ENCODE results near the gene P2RX1.
"Not testable (repeated sequence)": the region's sequence is repeated elsewhere in the genome, so short reads cannot be mapped to it uniquely, and the experiment has no call there.

P2RX1 gene

GRCh38 chr17:3951003-3951402 lies 34.7 kb upstream of the P2RX1 start:
- Histone ChIP-seq H3K9ac (ENCODE audit: low read depth, low read length) (no peak overlapping the region), H3K36me3 (ENCODE audit: control insufficient read depth, insufficient read depth, low read length) (peaks cover 7% of the 10 kb centered on the region; the same call in 1 of the 2 replicates), H3K9me3 (ENCODE audit: control insufficient read depth, insufficient read depth, low read length) (no peaks in the 10 kb centered on the region), H3K27me3 (ENCODE audit: control insufficient read depth, insufficient read depth, low read length) (no peaks in the 10 kb centered on the region), H3K4me3 (ENCODE audit: low read depth, low read length) (no peak overlapping the region), H3K27ac (ENCODE audit: low read depth, low read length) (no peak overlapping the region), H3K4me1 (ENCODE audit: control insufficient read depth, insufficient read depth, low read length) (peaks cover 6% of the 10 kb centered on the region; the same call in 1 of the 2 replicates)

DNA sequence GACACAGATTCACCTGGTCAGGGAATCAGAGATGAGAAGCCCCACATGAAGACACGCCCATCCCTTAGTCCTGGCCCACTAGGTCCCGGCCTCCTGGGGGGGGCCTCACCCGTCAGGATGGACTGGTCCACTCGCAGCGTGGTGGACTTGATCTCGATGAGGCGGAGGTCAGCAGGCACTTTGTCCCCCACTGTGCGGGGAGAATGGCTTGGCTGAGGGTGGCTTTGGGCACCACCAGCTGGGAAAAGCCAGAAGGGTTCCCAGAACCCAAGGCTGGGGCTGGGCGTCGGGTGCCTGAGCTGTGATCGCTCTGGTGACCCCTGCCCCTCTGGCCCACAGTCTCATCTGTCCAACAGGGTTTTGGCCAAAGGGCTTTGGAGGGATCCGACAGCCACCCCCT lies 34.3 kb upstream of the P2RX1 start:
- Histone ChIP-seq H3K4me3 (ENCODE audit: low read depth, low read length) (no peak overlapping the region), H3K27ac (ENCODE audit: low read depth, low read length) (no peak overlapping the region), H3K36me3 (ENCODE audit: control insufficient read depth, insufficient read depth, low read length) (peaks cover 7% of the 10 kb centered on the region; the same call in 1 of the 2 replicates), H3K9ac (ENCODE audit: low read depth, low read length) (no peak overlapping the region), H3K27me3 (ENCODE audit: control insufficient read depth, insufficient read depth, low read length) (no peaks in the 10 kb centered on the region), H3K9me3 (ENCODE audit: control insufficient read depth, insufficient read depth, low read length) (no peaks in the 10 kb centered on the region), H3K4me1 (ENCODE audit: control insufficient read depth, insufficient read depth, low read length) (peaks cover 5% of the 10 kb centered on the region; the same call in 1 of the 2 replicates)

DNA sequence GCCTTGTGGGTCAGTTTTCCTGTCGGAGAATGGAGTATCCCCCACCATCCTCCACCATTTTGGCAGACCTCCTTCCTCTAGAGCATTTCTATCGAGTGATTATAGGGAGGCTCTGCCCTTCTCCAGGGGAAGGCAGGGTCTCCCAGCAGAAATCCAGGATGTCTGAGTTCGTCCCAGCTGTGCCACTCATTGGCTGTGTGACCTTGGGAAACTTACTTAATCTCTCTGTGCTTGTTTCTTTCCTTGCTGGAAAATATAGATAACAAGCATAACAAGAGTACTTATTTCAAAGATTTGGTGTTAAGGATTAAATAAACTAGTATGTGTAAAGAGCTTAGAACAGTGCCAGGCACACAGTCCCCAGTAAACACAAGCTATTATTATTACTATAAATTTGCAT lies 33.2 kb upstream of the P2RX1 start:
- Histone ChIP-seq H3K27ac (ENCODE audit: low read depth, low read length) (no peak overlapping the region), H3K27me3 (ENCODE audit: control insufficient read depth, insufficient read depth, low read length) (no peaks in the 10 kb centered on the region), H3K9ac (ENCODE audit: low read depth, low read length) (no peak overlapping the region), H3K36me3 (ENCODE audit: control insufficient read depth, insufficient read depth, low read length) (peaks cover 7% of the 10 kb centered on the region; the same call in 1 of the 2 replicates), H3K9me3 (ENCODE audit: control insufficient read depth, insufficient read depth, low read length) (no peaks in the 10 kb centered on the region), H3K4me1 (ENCODE audit: control insufficient read depth, insufficient read depth, low read length) (peaks cover 1% of the 10 kb centered on the region; the same call in 1 of the 2 replicates), H3K4me3 (ENCODE audit: low read depth, low read length) (no peak overlapping the region)

GRCh38 chr17:3948551-3948950 lies 32.3 kb upstream of the P2RX1 start:
- H3K27me3 ChIP-seq (ENCODE audit: control insufficient read depth, insufficient read depth, low read length); H3K9ac ChIP-seq (ENCODE audit: low read depth, low read length); H3K27ac ChIP-seq (ENCODE audit: low read depth, low read length); H3K4me1 ChIP-seq (ENCODE audit: control insufficient read depth, insufficient read depth, low read length); H3K4me3 ChIP-seq (ENCODE audit: low read depth, low read length); H3K9me3 ChIP-seq (ENCODE audit: control insufficient read depth, insufficient read depth, low read length); H3K36me3 ChIP-seq (ENCODE audit: control insufficient read depth, insufficient read depth, low read length): not testable (repeated sequence)

- Histone ChIP-seq H3K4me1 (ENCODE audit: control insufficient read depth, insufficient read depth, low read length) (peaks cover 4% of the 10 kb centered on the region; the same call in 1 of the 2 replicates), H3K9ac (ENCODE audit: low read depth, low read length) (no peak overlapping the region), H3K27me3 (ENCODE audit: control insufficient read depth, insufficient read depth, low read length) (no peaks in the 10 kb centered on the region), H3K27ac (ENCODE audit: low read depth, low read length) (no peak overlapping the region), H3K36me3 (ENCODE audit: control insufficient read depth, insufficient read depth, low read length) (peaks cover 7% of the 10 kb centered on the region; the same call in 1 of the 2 replicates), H3K9me3 (ENCODE audit: control insufficient read depth, insufficient read depth, low read length) (no peaks in the 10 kb centered on the region), H3K4me3 (ENCODE audit: low read depth, low read length) (no peak overlapping the region)
These were observed 31.1 kb upstream of the P2RX1 start for GRCh38 chr17:3947318-3947810.

- H3K27me3 ChIP-seq (ENCODE audit: control insufficient read depth, insufficient read depth, low read length), result no peaks in the 10 kb centered on the region
- peaks cover 4% of the 10 kb centered on the region; the same call in 1 of the 2 replicates for H3K4me1 ChIP-seq (ENCODE audit: control insufficient read depth, insufficient read depth, low read length)
- H3K9me3 ChIP-seq (ENCODE audit: control insufficient read depth, insufficient read depth, low read length), result no peaks in the 10 kb centered on the region
- no peak overlapping the region for H3K27ac ChIP-seq (ENCODE audit: low read depth, low read length)
- no peak overlapping the region for H3K4me3 ChIP-seq (ENCODE audit: low read depth, low read length)
- H3K9ac ChIP-seq (ENCODE audit: low read depth, low read length), result no peak overlapping the region
- peaks cover 10% of the 10 kb centered on the region; the same call in 1 of the 2 replicates for H3K36me3 ChIP-seq (ENCODE audit: control insufficient read depth, insufficient read depth, low read length)
These were observed 30.5 kb upstream of the P2RX1 start for GRCh38 chr17:3946711-3947235.

DNA sequence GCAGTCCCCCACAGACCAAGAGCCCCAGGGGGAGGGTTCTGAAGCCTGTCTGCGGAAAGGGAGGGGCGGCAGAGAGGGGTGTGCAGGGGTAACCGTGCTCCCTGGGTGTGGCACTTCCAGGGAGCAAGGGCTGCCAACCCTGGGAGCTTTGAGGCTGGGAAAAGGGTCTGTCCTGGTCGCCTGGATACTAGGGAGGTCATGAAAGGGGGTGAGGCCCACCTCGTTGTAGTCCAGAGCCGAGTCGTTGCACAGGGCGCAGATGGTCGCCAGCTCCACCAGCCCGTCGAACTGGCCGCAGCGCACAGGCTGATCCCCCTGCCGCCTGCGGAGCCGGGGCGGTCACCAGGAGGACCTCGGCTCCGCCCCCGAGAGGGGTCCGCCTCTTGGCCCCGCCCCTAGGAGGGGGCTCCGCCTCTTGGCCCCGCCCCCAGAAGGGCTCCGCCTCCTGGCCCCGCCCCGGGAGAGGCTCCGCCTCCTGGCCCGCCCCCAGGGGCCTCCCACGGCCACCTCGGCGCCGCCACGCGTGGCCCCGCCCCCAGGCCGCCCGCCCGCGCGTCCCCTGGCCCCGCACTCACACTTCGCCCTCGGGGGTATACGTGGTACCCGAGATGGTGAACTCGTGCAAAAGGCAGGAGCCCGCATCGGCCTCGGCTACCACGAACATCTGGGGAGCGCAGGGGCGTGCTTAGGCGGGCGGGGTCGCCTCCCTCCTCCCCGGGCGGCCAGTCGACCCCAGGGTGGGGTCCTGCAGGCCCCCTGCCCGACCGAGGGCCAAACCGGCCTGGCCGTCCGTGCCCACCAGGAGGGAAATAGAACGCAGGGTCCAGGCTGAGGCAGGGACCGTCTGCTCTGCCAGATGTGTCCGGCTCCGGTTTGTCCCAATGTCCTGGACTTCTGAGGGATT lies 28.5 kb upstream of the P2RX1 start:
- Histone ChIP-seq H3K4me3 (ENCODE audit: low read depth, low read length) (peak overlapping the region; percentile 52), H3K27me3 (ENCODE audit: control insufficient read depth, insufficient read depth, low read length) (no peaks in the 10 kb centered on the region), H3K9me3 (ENCODE audit: control insufficient read depth, insufficient read depth, low read length) (no peaks in the 10 kb centered on the region), H3K36me3 (ENCODE audit: control insufficient read depth, insufficient read depth, low read length) (peaks cover 15% of the 10 kb centered on the region), H3K9ac (ENCODE audit: low read depth, low read length) (no peak overlapping the region), H3K27ac (ENCODE audit: low read depth, low read length) (no peak overlapping the region), H3K4me1 (ENCODE audit: control insufficient read depth, insufficient read depth, low read length) (peaks cover 4% of the 10 kb centered on the region; the same call in 1 of the 2 replicates)

GRCh38 chr17:3943240-3943891 lies 27.1 kb upstream of the P2RX1 start:
- Histone ChIP-seq H3K27me3 (ENCODE audit: control insufficient read depth, insufficient read depth, low read length) (no peaks in the 10 kb centered on the region), H3K9ac (ENCODE audit: low read depth, low read length) (no peak overlapping the region), H3K4me3 (ENCODE audit: low read depth, low read length) (no peak overlapping the region), H3K36me3 (ENCODE audit: control insufficient read depth, insufficient read depth, low read length) (peaks cover 15% of the 10 kb centered on the region), H3K4me1 (ENCODE audit: control insufficient read depth, insufficient read depth, low read length) (peaks cover 4% of the 10 kb centered on the region; the same call in 1 of the 2 replicates), H3K27ac (ENCODE audit: low read depth, low read length) (no peak overlapping the region), H3K9me3 (ENCODE audit: control insufficient read depth, insufficient read depth, low read length) (no peaks in the 10 kb centered on the region)

DNA sequence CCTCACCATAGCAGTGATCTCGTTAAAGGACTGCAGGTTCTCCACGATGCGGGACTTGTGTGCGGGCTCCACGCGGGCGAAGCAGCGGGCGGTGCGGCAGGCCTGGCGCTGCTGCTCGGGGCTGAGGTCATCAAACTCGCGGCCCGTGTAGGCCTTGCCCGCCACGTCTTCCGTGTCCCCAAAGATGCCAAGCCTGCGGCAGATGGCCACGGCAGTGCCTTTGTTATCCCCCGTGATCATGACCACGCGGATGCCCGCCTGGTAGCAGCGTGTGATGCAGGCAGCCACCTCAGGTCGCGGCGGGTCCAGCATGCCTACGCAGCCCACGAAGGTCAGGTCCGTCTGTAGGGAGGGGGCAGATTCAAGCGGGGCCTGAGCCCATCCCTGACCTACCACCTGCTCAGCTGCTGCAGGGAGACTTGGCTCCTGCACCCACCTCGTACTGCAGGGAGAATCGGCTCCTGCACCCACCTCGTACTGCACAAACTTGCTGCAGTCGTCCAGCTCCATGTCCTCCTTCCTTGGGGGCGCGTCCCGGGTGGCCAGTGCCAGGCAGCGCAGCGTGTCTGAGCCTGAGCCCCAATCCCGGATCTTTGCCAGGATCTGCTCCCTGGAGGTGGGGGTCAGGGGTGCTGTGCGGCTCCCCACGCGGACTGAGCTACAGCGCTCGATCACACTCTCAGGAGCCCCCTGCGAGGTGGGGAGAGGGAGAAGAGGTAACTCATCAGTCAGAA lies 24.9 kb upstream of the P2RX1 start:
- H3K4me1 ChIP-seq (ENCODE audit: control insufficient read depth, insufficient read depth, low read length), result peaks cover 4% of the 10 kb centered on the region; the same call in 1 of the 2 replicates
- H3K9me3 ChIP-seq (ENCODE audit: control insufficient read depth, insufficient read depth, low read length), result no peaks in the 10 kb centered on the region
- no peaks in the 10 kb centered on the region for H3K27me3 ChIP-seq (ENCODE audit: control insufficient read depth, insufficient read depth, low read length)
- H3K27ac ChIP-seq (ENCODE audit: low read depth, low read length), result no peak overlapping the region
- H3K9ac ChIP-seq (ENCODE audit: low read depth, low read length), result no peak overlapping the region
- H3K36me3 ChIP-seq (ENCODE audit: control insufficient read depth, insufficient read depth, low read length), result peaks cover 18% of the 10 kb centered on the region
- no peak overlapping the region for H3K4me3 ChIP-seq (ENCODE audit: low read depth, low read length)

DNA sequence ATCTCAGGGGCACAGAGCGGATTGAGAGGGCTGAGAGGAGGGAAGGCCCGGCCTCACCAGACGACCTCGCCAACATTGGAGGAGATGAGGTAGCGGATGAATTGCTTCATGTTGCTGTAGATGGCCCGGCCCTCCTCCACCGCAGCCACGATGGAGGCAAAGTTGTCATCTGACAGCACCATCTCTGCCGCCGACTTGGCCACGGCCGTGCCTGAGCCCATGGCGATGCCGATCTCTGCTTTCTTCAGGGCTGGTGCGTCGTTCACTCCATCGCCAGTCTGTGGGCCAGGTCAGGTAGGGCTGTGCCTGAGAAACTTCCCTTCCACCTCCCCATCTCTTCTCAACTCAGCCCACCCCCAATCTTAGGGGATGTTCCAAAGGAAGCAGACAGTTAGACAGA lies 21.1 kb upstream of the P2RX1 start:
- peaks cover 23% of the 10 kb centered on the region for H3K36me3 ChIP-seq (ENCODE audit: control insufficient read depth, insufficient read depth, low read length)
- no peak overlapping the region for H3K9ac ChIP-seq (ENCODE audit: low read depth, low read length)
- H3K9me3 ChIP-seq (ENCODE audit: control insufficient read depth, insufficient read depth, low read length), result no peaks in the 10 kb centered on the region
- H3K4me3 ChIP-seq (ENCODE audit: low read depth, low read length), result no peak overlapping the region
- H3K4me1 ChIP-seq (ENCODE audit: control insufficient read depth, insufficient read depth, low read length), result no peaks in the 10 kb centered on the region
- no peak overlapping the region for H3K27ac ChIP-seq (ENCODE audit: low read depth, low read length)
- no peaks in the 10 kb centered on the region for H3K27me3 ChIP-seq (ENCODE audit: control insufficient read depth, insufficient read depth, low read length)
